AG10803 (cell line): ENCODE results near the gene SLC22A2.

ENCODE experiments used
- DNase-seq: peaks from one replicate; pipeline ENCODE4 v3.0.0; 2010; ENCODE audit warnings: low read depth
- H3K4me3 ChIP-seq: 2 replicates; pipeline ENCODE4 v1.5.1; 2011; ENCODE audit warnings: mild to moderate bottlenecking, low read length, control low read depth
- TF ChIP-seq, protein P1 (sequence below): conservative IDR thresholded peaks from 2 replicates; pipeline ENCODE4 v1.5.1; 2011; ENCODE audit warnings: mild to moderate bottlenecking, low read length, control low read depth, inconsistent platforms

SLC22A2 gene

DNA sequence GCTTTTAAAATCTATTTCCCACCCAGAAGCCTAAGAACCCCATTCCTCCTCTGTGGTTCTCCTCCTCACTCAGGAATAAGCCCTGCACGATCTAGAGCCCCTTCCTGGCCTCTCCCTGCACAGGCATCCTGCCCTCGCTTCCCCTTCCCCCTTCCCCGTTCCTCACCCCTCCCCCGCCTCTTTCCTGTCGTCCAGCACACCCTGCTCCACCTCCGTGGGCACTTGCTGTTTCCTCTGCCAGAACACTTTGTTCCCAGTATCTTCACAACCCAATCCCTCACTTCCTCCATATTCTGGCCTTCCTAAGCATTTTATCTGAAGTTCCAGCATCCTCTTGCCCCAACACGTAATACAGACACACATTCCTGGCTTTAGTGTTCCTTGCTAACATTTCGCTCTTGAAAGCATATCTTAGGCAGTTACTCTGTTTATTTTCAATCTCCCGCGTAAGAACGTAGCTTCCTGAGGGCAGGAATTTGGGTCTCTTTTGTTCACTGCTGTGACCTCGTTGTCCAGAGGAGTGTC, 20.2 kb upstream of the SLC22A2 start:
- TF ChIP-seq, protein P1, sequence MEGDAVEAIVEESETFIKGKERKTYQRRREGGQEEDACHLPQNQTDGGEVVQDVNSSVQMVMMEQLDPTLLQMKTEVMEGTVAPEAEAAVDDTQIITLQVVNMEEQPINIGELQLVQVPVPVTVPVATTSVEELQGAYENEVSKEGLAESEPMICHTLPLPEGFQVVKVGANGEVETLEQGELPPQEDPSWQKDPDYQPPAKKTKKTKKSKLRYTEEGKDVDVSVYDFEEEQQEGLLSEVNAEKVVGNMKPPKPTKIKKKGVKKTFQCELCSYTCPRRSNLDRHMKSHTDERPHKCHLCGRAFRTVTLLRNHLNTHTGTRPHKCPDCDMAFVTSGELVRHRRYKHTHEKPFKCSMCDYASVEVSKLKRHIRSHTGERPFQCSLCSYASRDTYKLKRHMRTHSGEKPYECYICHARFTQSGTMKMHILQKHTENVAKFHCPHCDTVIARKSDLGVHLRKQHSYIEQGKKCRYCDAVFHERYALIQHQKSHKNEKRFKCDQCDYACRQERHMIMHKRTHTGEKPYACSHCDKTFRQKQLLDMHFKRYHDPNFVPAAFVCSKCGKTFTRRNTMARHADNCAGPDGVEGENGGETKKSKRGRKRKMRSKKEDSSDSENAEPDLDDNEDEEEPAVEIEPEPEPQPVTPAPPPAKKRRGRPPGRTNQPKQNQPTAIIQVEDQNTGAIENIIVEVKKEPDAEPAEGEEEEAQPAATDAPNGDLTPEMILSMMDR: no peak
- no peak overlapping the region for H3K4me3 ChIP-seq
- DNase-seq: no peak

DNA sequence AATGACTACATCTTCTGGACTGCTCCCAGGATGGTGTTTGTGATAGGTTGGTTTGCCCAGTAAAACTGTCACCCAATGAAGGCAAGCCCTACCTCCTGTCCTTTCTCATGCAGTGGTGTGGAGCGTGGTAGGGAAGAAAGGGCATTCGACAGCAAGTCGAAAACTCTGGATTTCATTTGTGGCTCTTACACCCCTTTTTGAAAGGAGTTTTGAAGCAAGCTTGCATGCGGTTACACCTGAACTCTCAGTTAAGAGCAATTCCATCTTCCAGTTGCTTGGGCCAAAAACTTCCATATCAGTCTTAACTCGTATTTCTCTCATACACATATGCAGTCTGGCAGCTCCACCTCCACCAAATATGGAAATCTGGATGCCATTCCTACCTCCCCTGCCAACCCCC, 19.7 kb upstream of the SLC22A2 start:
- H3K4me3 ChIP-seq: no peak overlapping the region
- no peak for DNase-seq
- TF ChIP-seq, protein P1: no peak

DNA sequence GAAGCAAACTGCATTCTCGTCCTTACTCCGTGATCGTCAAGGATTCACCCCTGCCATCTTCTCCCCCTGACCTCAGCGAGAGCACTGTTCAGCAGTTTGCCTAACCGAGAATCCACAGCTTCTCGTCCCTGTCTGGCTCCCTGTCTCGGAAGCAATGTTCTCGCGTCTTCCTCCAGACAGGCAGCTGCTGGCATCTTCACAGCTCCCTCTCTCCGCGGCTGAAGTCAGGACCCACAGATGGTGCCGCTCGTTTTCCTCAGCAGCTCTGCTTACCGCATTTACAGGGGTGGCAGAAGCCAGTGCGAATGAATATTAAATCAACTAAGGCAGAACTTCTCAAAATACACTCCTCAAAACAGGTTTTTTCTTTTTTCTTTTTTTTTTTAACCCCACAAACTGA, 18.9 kb upstream of the SLC22A2 start:
- no peak overlapping the region for H3K4me3 ChIP-seq
- TF ChIP-seq, protein P1: no peak
- no peak for DNase-seq

DNA sequence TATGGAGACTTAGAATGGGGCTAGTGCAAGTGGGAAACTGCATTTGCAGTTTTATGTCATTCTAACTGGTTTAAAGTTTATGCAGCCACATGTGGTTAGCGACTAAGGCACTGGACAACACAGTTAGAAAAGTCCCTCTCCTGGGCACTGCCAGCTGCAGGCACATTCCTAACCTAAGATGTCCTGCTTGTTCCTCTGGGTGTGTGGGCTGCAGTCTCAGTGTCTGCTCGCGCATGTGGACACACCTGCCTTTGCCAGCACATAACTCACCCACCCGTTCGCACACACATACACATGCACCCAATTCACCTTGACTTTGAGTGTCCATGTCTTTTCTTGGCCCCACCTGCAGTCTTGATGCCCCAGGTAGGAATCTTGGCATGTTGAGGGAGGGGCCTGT, 18.5 kb upstream of the SLC22A2 start:
- TF ChIP-seq, protein P1: no peak
- H3K4me3 ChIP-seq: no peak overlapping the region
- no peak for DNase-seq

DNA sequence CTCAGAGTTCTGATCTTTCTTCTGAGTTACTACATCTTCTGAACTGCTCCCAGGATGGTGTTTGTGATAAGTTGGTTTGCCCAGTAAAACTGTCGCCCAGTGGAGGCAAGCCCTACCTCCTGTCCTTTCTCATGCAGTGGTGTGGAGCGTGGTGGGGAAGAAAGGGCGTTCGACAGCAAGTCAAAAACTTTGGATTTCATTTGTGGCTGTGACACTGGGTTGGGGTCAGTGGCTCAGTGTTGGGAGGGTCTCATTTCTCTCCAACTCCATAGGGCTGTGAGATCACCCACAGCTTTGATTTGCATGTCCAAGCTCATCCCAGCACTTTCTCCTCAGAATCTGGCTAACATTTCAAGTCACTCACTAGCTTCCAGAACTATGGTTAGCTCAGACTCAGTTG, 17.5 kb upstream of the SLC22A2 start:
- H3K4me3 ChIP-seq: no peak overlapping the region
- no peak for DNase-seq
- TF ChIP-seq, protein P1: no peak

DNA sequence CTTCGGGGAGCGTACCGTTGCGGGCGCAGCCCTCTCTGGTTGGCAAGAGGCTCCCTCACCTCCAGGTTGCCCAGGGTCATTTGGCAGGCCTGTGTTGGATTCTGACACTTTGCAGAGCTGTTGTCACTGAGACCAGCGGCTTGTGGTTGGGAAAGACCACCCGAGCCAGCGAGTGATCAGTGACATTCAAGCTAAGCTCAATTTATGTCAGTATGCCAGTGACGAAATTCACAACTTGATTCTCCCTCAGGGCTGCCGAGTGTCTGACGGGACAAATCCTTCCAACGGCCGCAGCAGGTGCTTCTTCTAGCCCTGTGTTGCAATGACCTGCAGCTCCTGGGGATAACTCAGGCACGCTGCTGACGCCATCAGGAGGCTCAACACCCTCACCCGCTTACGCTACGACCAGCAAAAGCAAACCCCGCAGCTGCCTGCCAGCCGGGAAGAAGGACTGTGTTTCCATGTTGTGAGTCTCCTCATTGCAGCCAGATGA, 16.9 kb upstream of the SLC22A2 start:
- H3K4me3 ChIP-seq: no peak overlapping the region
- TF ChIP-seq, protein P1: no peak
- DNase-seq: peak; percentile 1

DNA sequence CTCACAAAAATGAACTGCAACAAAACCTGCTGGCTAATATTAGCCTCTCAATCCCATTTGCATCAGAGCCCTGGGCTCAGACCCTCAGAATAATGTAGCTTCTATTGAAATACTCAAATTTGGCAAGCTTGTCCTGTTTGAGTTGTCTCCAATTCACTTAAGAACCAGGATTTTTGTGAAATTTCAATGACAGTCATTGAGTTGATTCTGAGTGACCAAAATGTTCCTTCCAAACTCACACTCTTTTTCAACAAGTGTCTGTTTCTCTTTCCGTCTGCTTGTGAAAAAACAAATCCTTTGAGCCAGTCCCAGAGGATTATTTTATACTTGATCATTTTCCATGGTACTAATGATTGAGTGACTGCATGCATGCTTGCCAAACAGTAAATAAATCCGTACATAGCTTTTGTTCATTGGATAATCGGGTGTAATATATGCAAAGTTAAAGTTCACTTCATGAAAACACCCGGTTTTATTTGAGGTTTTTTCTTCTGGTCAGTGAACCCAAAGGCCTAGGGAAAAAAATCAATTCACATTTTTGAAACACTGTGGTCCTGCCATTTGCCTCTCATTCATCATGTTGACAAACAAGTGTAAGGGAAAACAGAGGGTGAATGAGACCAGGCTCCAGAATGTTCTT, 16.4 kb upstream of the SLC22A2 start:
- DNase-seq: no peak
- H3K4me3 ChIP-seq: no peak overlapping the region
- TF ChIP-seq, protein P1: no peak
